HepG2 (cell line): ENCODE data around the gene PSMD4. TPM values are rescaled to one million over a fixed set of nuclear protein-coding genes. Genes with fewer than 3 reads are reported as not detected.

ENCODE experiments used
- AGO2 ChIP-seq: fragments of 200-400 bp; formaldehyde crosslinking; optimal IDR thresholded peaks from 2 replicates; pipeline ENCODE3; 2017; ENCODE audit warnings: mild to moderate bottlenecking, low read depth, low read length, moderate library complexity
- AKAP8 ChIP-seq: sonication (generic); formaldehyde crosslinking; IDR thresholded peaks from 2 replicates; pipeline ENCODE4 v1.5.1; 2020; ENCODE audit warnings: mild to moderate bottlenecking, missing genetic modification reagents
- ARNT2 ChIP-seq: sonication (generic); formaldehyde crosslinking; IDR thresholded peaks from 2 replicates; pipeline ENCODE4 v1.8.0; 2022; ENCODE audit warnings: mild to moderate bottlenecking, low read depth, missing genetic modification reagents, moderate library complexity
- LCORL ChIP-seq, 2 experiments: fragments of 450-650 bp in 1 of 2; sonication (generic) in 1 of 2; formaldehyde crosslinking in 1 of 2; IDR thresholded peaks; 2 replicates each; pipeline versions ENCODE4 v1.5.0 to v1.6.1; 2017 to 2020; ENCODE audit warnings: antibody characterized with exemption in 1 of 2, missing genetic modification reagents in 1 of 2
- MIER3 ChIP-seq: IDR thresholded peaks from 2 replicates; pipeline ENCODE4 v1.6.1; 2016; ENCODE audit warnings: missing compliant biosample characterization, borderline replicate concordance
- NR1H2 ChIP-seq: sonication (generic); formaldehyde crosslinking; IDR thresholded peaks from 2 replicates; pipeline ENCODE4 v1.8.1; 2022; ENCODE audit warnings: low read depth, missing genetic modification reagents, borderline replicate concordance
- polyA plus RNA-seq, 8 experiments: library from polyadenylated mRNA; depleted of rRNA in 3 of 8; stranded (reverse) in 7 of 8; unstranded in 1 of 8; fragments of >200 nt; fragmentation: Illumina TruSeq in 4 of 8; extraction: Trizol in 4 of 8; gene quantifications; 2 replicates each; pipeline versions ENCODE4 v1.2.1 to v1.2.3, GENCODE V29; 2011 to 2016; ENCODE audit warnings: low read depth in 4 of 8, missing spikeins in 1 of 8, mixed read lengths in 1 of 8; ENCODE audit not compliant: insufficient read depth in 1 of 8
- total RNA-seq, 5 experiments: library from RNA; depleted of rRNA; stranded (reverse); fragments of >200 nt; fragmentation: Illumina TruSeq; extraction: Trizol; gene quantifications; 2 replicates each; pipeline ENCODE4 v1.2.3, GENCODE V29; 2016; ENCODE audit warnings: low read depth in 1 of 5
- TF ChIP-seq, protein P1 (sequence below): sonication (generic); formaldehyde crosslinking; IDR thresholded peaks from 2 replicates; pipeline ENCODE4 v1.5.1; 2020; ENCODE audit warnings: mild to moderate bottlenecking, moderate library complexity, missing genetic modification reagents
- TF ChIP-seq, protein P2 (sequence below): sonication (generic); formaldehyde crosslinking; IDR thresholded peaks from 2 replicates; pipeline ENCODE4 v1.4.0; 2020; ENCODE audit warnings: mild to moderate bottlenecking, missing genetic modification reagents

Gene PSMD4
- total and polyA plus RNA-seq, 2 of the 13 experiments (the other 11 are each of a cell fraction or from before 2014, with no cell fraction given): 194 to 243 TPM

DNA sequence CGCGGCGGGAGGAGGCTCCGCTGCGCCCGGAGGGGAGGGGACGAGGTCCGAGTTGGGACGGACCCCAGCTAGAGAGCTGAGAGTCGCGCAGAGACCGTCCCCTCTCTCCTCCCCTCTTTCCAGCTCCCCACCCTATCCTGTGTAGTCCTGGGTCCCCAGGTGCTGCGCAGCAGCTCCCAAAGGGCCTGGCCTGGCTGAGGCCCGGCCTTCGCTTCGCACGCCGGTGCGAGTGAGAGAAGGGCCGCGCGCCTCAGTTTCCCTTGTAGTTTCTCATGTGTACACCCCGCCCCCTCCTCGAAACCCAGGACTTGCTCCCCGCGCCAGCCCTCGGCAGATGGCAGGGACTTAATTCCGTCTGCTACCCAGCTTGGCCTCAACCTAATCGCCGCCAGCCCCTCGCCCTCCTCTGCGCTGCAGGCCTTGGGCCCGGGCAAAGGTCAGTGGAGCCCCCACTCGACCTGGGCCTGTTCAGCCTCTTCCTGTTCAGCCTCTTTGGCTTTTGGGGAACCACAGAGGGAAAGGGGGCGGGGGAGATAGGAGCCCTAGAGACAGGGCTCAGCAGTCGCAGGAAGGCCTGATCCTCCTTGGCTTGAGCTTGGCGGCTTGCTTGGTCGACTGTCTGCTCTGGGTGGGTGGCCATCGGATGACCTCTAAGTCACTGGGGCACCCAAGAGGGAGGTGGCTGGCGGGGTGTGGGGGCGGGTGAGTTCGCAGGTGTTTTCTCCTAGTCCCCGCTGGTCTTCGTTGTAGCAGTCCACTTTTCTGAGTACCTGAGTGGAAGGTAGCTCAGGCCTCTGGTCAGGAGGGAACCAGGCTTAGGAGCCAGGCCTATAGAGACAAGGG lies 28.6 kb downstream of the PSMD4 start (continued):
- TF ChIP-seq, protein P1, sequence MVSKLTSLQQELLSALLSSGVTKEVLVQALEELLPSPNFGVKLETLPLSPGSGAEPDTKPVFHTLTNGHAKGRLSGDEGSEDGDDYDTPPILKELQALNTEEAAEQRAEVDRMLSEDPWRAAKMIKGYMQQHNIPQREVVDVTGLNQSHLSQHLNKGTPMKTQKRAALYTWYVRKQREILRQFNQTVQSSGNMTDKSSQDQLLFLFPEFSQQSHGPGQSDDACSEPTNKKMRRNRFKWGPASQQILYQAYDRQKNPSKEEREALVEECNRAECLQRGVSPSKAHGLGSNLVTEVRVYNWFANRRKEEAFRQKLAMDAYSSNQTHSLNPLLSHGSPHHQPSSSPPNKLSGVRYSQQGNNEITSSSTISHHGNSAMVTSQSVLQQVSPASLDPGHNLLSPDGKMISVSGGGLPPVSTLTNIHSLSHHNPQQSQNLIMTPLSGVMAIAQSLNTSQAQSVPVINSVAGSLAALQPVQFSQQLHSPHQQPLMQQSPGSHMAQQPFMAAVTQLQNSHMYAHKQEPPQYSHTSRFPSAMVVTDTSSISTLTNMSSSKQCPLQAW: 0 out of 2 replicates have a peak, but pooled peaks have one; percentile 24
- TF ChIP-seq, protein P2, sequence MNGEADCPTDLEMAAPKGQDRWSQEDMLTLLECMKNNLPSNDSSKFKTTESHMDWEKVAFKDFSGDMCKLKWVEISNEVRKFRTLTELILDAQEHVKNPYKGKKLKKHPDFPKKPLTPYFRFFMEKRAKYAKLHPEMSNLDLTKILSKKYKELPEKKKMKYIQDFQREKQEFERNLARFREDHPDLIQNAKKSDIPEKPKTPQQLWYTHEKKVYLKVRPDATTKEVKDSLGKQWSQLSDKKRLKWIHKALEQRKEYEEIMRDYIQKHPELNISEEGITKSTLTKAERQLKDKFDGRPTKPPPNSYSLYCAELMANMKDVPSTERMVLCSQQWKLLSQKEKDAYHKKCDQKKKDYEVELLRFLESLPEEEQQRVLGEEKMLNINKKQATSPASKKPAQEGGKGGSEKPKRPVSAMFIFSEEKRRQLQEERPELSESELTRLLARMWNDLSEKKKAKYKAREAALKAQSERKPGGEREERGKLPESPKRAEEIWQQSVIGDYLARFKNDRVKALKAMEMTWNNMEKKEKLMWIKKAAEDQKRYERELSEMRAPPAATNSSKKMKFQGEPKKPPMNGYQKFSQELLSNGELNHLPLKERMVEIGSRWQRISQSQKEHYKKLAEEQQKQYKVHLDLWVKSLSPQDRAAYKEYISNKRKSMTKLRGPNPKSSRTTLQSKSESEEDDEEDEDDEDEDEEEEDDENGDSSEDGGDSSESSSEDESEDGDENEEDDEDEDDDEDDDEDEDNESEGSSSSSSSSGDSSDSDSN (CRISPR knock-in tag): 0 out of 2 replicates have a peak, but pooled peaks have one; percentile 7
- TF ChIP-seq AGO2: peak; percentile 81
- TF ChIP-seq AKAP8 (CRISPR knock-in tag): peak; percentile 86
- no peak for TF ChIP-seq LCORL (IDR thresholded peaks at IDR 0.05)
- TF ChIP-seq LCORL (CRISPR knock-in tag; IDR thresholded peaks at IDR 0.05): 0 out of 2 replicates have a peak, but pooled peaks have one; percentile 5
- no peak for TF ChIP-seq MIER3
- TF ChIP-seq NR1H2 (CRISPR knock-in tag): 0 out of 2 replicates have a peak, but pooled peaks have one; percentile 44
- TF ChIP-seq ARNT2 (CRISPR knock-in tag): peak; percentile 29
